ENCODE data around the gene HSFX3. TPM values are rescaled to one million over a fixed set of nuclear protein-coding genes. Genes with fewer than 3 reads are reported as not detected.
"Not testable (repeated sequence)": the region's sequence is repeated elsewhere in the genome, so short reads cannot be mapped to it uniquely, and the experiment has no call there.

HSFX3 gene
- total and polyA plus RNA-seq, 2 experiments from 2014 or later: not detected

GRCh38 chrX:149585631-149586030 is 35.9 kb upstream of the HSFX3 start:
- H3K4me1 ChIP-seq (ENCODE audit: insufficient read depth); H3K9me3 Mint-ChIP-seq; H2AFZ ChIP-seq; H3K4me3 Mint-ChIP-seq; H3K36me3 ChIP-seq (ENCODE audit: insufficient read depth); H3K36me3 Mint-ChIP-seq (ENCODE audit: low read depth); H3K9me2 ChIP-seq (ENCODE audit: insufficient read depth); H3K4me2 ChIP-seq; H3K4me3 ChIP-seq; H3K4me1 Mint-ChIP-seq; H4K20me1 ChIP-seq (replicated peaks; ENCODE audit: insufficient read depth); H3K79me2 ChIP-seq (replicated peaks; ENCODE audit: insufficient read depth); DNase-seq (ENCODE audit: low spot score); H3K27me3 ChIP-seq (ENCODE audit: insufficient read depth); ATAC-seq; H3K27ac Mint-ChIP-seq; H3F3A ChIP-seq (replicated peaks; ENCODE audit: low read depth); H3K27ac ChIP-seq (ENCODE audit: low read depth); H3K27me3 Mint-ChIP-seq (ENCODE audit: insufficient read depth, low read depth, poor library complexity): not testable (repeated sequence)

- not testable (repeated sequence) for DNase-seq (ENCODE audit: low spot score); H4K20me1 ChIP-seq (replicated peaks; ENCODE audit: insufficient read depth); ATAC-seq; H3K27me3 ChIP-seq (ENCODE audit: insufficient read depth); H3F3A ChIP-seq (replicated peaks; ENCODE audit: low read depth); H3K36me3 Mint-ChIP-seq (ENCODE audit: low read depth); H3K4me3 Mint-ChIP-seq; H2AFZ ChIP-seq; H3K27ac Mint-ChIP-seq; H3K4me3 ChIP-seq; H3K4me1 ChIP-seq (ENCODE audit: insufficient read depth); H3K79me2 ChIP-seq (replicated peaks; ENCODE audit: insufficient read depth); H3K9me2 ChIP-seq (ENCODE audit: insufficient read depth); H3K27me3 Mint-ChIP-seq (ENCODE audit: insufficient read depth, low read depth, poor library complexity); H3K36me3 ChIP-seq (ENCODE audit: insufficient read depth); H3K4me1 Mint-ChIP-seq; H3K27ac ChIP-seq (ENCODE audit: low read depth); H3K4me2 ChIP-seq; H3K9me3 Mint-ChIP-seq
These were observed 23.7 kb upstream of the HSFX3 start for GRCh38 chrX:149573456-149573855.

- H3K9me2 ChIP-seq (ENCODE audit: insufficient read depth): no peaks in the 10 kb centered on the region
These were observed 23.0 kb upstream of the HSFX3 start for GRCh38 chrX:149572743-149573142.

GRCh38 chrX:149571770-149572169 is 22.0 kb upstream of the HSFX3 start:
- Histone ChIP-seq H3K9me2 (ENCODE audit: insufficient read depth) (no peaks in the 10 kb centered on the region), H3K27me3 (ENCODE audit: insufficient read depth) (no peaks in the 10 kb centered on the region), H3K4me1 (ENCODE audit: insufficient read depth) (no peaks in the 10 kb centered on the region), H3K79me2 (replicated peaks; ENCODE audit: insufficient read depth) (no peaks in the 10 kb centered on the region), H3K4me3 (no peak overlapping the region), H3F3A (replicated peaks; ENCODE audit: low read depth) (no peaks in the 10 kb centered on the region), H4K20me1 (replicated peaks; ENCODE audit: insufficient read depth) (no peaks in the 10 kb centered on the region), H3K4me2 (no peak overlapping the region), H3K36me3 (ENCODE audit: insufficient read depth) (no peaks in the 10 kb centered on the region), H3K27ac (ENCODE audit: low read depth) (no peak overlapping the region), H2AFZ (no peak overlapping the region)
- DNase-seq (ENCODE audit: low spot score): no peak
- Mint-ChIP-seq H3K27me3 (ENCODE audit: insufficient read depth, low read depth, poor library complexity) (no peaks in the 10 kb centered on the region), H3K27ac (no peak overlapping the region), H3K9me3 (no peaks in the 10 kb centered on the region), H3K36me3 (ENCODE audit: low read depth) (no peaks in the 10 kb centered on the region), H3K4me1 (peaks cover 7% of the 10 kb centered on the region; the same call in 2 of the 3 replicates), H3K4me3 (no peak overlapping the region)
- no peak for ATAC-seq
- no peak for TF ChIP-seq ZNF462 (CRISPR knock-in tag; IDR thresholded peaks at IDR 0.05)

More at GRCh38 chrX:149572743-149573142, 23.0 kb upstream of the HSFX3 start:
- Mint-ChIP-seq H3K27ac (no peak overlapping the region), H3K36me3 (ENCODE audit: low read depth) (no peaks in the 10 kb centered on the region), H3K9me3 (no peaks in the 10 kb centered on the region), H3K27me3 (ENCODE audit: insufficient read depth, low read depth, poor library complexity) (no peaks in the 10 kb centered on the region), H3K4me3 (no peak overlapping the region), H3K4me1 (peaks cover 7% of the 10 kb centered on the region; the same call in 2 of the 3 replicates)
- TF ChIP-seq ETS1 (IDR thresholded peaks at IDR 0.05): no peak
- Histone ChIP-seq H3K4me2 (no peak overlapping the region), H4K20me1 (replicated peaks; ENCODE audit: insufficient read depth) (no peaks in the 10 kb centered on the region), H3K27me3 (ENCODE audit: insufficient read depth) (no peaks in the 10 kb centered on the region), H3K4me1 (ENCODE audit: insufficient read depth) (no peaks in the 10 kb centered on the region), H3K4me3 (no peak overlapping the region), H3F3A (replicated peaks; ENCODE audit: low read depth) (no peaks in the 10 kb centered on the region), H3K27ac (ENCODE audit: low read depth) (no peak overlapping the region), H3K79me2 (replicated peaks; ENCODE audit: insufficient read depth) (no peaks in the 10 kb centered on the region), H3K36me3 (ENCODE audit: insufficient read depth) (no peaks in the 10 kb centered on the region), H2AFZ (no peak overlapping the region)
- ATAC-seq: no peak
- no peak for DNase-seq (ENCODE audit: low spot score)
